GM12873 (cell line): Measurements from ENCODE around the gene CXCL3.

Experiments used
- CTCF ChIP-seq: IDR thresholded peaks from 2 replicates; pipeline ENCODE4 v1.5.1; 2012; ENCODE audit warnings: low read depth, mild to moderate bottlenecking, moderate library complexity, low read length, control low read depth; ENCODE audit not compliant: insufficient read depth; ENCODE audit errors: missing control alignments

The CXCL3 gene

GRCh38 chr4:74013264-74013663, 25.2 kb downstream of the CXCL3 start:
- TF ChIP-seq CTCF, result no peak

GRCh38 chr4:74012130-74012529, 26.4 kb downstream of the CXCL3 start:
- TF ChIP-seq CTCF, result no peak

- no peak for TF ChIP-seq CTCF
Observed at GRCh38 chr4:74009307-74009706, 29.2 kb downstream of the CXCL3 start.

- TF ChIP-seq CTCF, result no peak
Observed at GRCh38 chr4:74006009-74006476, 32.4 kb downstream of the CXCL3 start.

- TF ChIP-seq CTCF, result no peak
Observed at GRCh38 chr4:74005528-74005927, 33.0 kb downstream of the CXCL3 start.

- no peak for TF ChIP-seq CTCF
Observed at GRCh38 chr4:74004668-74005067, 33.8 kb downstream of the CXCL3 start.

GRCh38 chr4:74000301-74000700, 38.2 kb downstream of the CXCL3 start:
- TF ChIP-seq CTCF, result no peak
